WERI-Rb-1 (cell line): ENCODE measurements around the gene DSG3.

ENCODE experiments used
- DNase-seq: peaks from one replicate; pipeline ENCODE4 v3.0.0-alpha.2; 2020
- H3K27ac ChIP-seq: fragments of 250-450 bp; sonication (Bioruptor Pico); 2 replicates; pipeline ENCODE4 v1.5.1; 2020; ENCODE audit warnings: mild to moderate bottlenecking, moderate library complexity
- H3K27me3 ChIP-seq: fragments of 250-450 bp; sonication (Bioruptor Pico); 2 replicates; pipeline ENCODE4 v1.5.1; 2021; ENCODE audit warnings: mild to moderate bottlenecking, low read depth, moderate library complexity; ENCODE audit not compliant: insufficient read depth, severe bottlenecking
- H3K36me3 ChIP-seq: fragments of 250-450 bp; sonication (Bioruptor Pico); 2 replicates; pipeline ENCODE4 v1.5.1; 2020; ENCODE audit warnings: mild to moderate bottlenecking, moderate library complexity
- H3K4me3 ChIP-seq: 2 replicates; pipeline ENCODE4 v1.5.1; 2011; ENCODE audit warnings: low read depth, mild to moderate bottlenecking, control low read depth, low read length
- H3K9me3 ChIP-seq: fragments of 250-450 bp; sonication (Bioruptor Pico); 2 replicates; pipeline ENCODE4 v1.5.1; 2021; ENCODE audit warnings: mild to moderate bottlenecking, moderate library complexity; ENCODE audit not compliant: severe bottlenecking
- CTCF ChIP-seq: IDR thresholded peaks from 2 replicates; pipeline ENCODE4 v1.5.1; 2011; ENCODE audit warnings: low read depth, mild to moderate bottlenecking, control low read depth, inconsistent platforms, low read length

Gene DSG3

GRCh38 chr18:31445908-31446307 lies 1.6 kb upstream of the DSG3 start:
- no peaks in the 10 kb centered on the region for H3K27me3 ChIP-seq
- TF ChIP-seq CTCF, result no peak
- no peak for DNase-seq
- H3K9me3 ChIP-seq, result no peaks in the 10 kb centered on the region
- H3K4me3 ChIP-seq, result no peak overlapping the region
- no peaks in the 10 kb centered on the region for H3K36me3 ChIP-seq
- H3K27ac ChIP-seq, result no peak overlapping the region

GRCh38 chr18:31446854-31447253 lies 687 bp upstream of the DSG3 start:
- Histone ChIP-seq H3K9me3 (no peaks in the 10 kb centered on the region), H3K27me3 (no peaks in the 10 kb centered on the region), H3K36me3 (no peaks in the 10 kb centered on the region), H3K4me3 (no peak overlapping the region), H3K27ac (no peak overlapping the region)
- TF ChIP-seq CTCF, result no peak
- DNase-seq, result no peak

GRCh38 chr18:31450409-31450808 lies 2.9 kb downstream of the DSG3 start:
- no peak for TF ChIP-seq CTCF
- H3K27ac ChIP-seq, result no peak overlapping the region
- no peaks in the 10 kb centered on the region for H3K9me3 ChIP-seq
- no peaks in the 10 kb centered on the region for H3K27me3 ChIP-seq
- H3K4me3 ChIP-seq, result no peak overlapping the region
- H3K36me3 ChIP-seq, result no peaks in the 10 kb centered on the region
- DNase-seq, result no peak

- Histone ChIP-seq H3K9me3 (no peaks in the 10 kb centered on the region), H3K4me3 (no peak overlapping the region), H3K27ac (no peak overlapping the region), H3K27me3 (no peaks in the 10 kb centered on the region), H3K36me3 (no peaks in the 10 kb centered on the region)
- TF ChIP-seq CTCF, result no peak
- no peak for DNase-seq
Measured at GRCh38 chr18:31451625-31452024, 4.1 kb downstream of the DSG3 start.

GRCh38 chr18:31454066-31454708 lies 6.6 kb downstream of the DSG3 start:
- Histone ChIP-seq H3K27ac (no peak overlapping the region), H3K9me3 (no peaks in the 10 kb centered on the region), H3K36me3 (no peaks in the 10 kb centered on the region), H3K4me3 (no peak overlapping the region), H3K27me3 (no peaks in the 10 kb centered on the region)
- no peak for TF ChIP-seq CTCF
- DNase-seq, result no peak

GRCh38 chr18:31469629-31470028 lies 22.1 kb downstream of the DSG3 start:
- no peak for DNase-seq
- Histone ChIP-seq H3K4me3 (no peak overlapping the region), H3K27ac (no peak overlapping the region), H3K27me3 (no peaks in the 10 kb centered on the region), H3K9me3 (no peaks in the 10 kb centered on the region), H3K36me3 (no peaks in the 10 kb centered on the region)
- no peak for TF ChIP-seq CTCF
